ENCODE measurements around the gene MEIS1. TPM values are rescaled to one million over a fixed set of nuclear protein-coding genes. Genes with fewer than 3 reads are reported as not detected.

MEIS1 gene
- total RNA-seq, 1 experiment from 2014 or later, result 0.66 TPM

DNA sequence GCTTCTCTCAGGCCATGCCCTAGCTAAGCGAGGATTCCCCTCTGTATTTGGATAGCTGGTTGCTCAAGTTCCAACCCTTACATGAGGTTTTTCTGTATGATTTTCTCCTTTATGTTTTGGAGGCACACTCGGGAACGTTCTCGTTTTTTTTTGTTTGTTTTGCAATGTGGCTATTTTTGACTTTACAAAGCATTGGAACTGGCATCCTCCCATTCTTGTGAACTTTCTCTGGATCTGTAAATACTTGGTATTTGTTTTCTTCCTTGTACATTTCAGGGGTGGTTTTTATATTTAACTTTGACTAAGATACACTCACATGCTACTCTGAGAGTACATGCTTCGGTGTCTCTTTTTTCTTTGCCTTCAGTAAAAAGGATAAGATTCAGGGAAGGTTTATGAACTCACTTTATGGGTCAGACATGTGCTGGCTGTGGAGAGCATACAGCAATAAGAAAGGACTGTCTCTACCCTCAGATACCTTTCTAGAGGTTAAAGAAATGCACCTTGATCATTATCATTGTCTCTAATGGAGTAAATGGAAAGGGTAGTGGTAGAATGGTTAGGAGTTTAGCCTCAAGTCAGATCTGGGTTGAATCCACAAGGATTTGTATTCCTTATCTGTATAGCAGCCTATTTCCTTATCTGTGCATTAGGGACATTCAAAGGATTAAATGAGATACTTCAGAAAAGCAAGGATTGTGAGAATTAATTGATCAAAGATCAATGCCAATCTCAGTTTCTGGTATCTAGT lies 61.9 kb downstream of the MEIS1 start:
- H4K91ac ChIP-seq (ENCODE audit: insufficient read length, low read depth, low read length), result no peak overlapping the region
- peaks cover 9% of the 10 kb centered on the region for H3K4me1 ChIP-seq (ENCODE audit: insufficient read depth, low read length)
- no peaks in the 10 kb centered on the region for H3K79me2 ChIP-seq (ENCODE audit: insufficient read depth, low read length)
- H3K27ac Mint-ChIP-seq, result no peak overlapping the region; a peak in 1 of 7 replicates
- H2BK20ac ChIP-seq (ENCODE audit: low read depth, low read length, poor library complexity, severe bottlenecking), result no peak overlapping the region
- H2AK5ac ChIP-seq (ENCODE audit: insufficient read length, low read length), result no peak overlapping the region
- no peaks in the 10 kb centered on the region for H4K20me1 ChIP-seq (ENCODE audit: control insufficient read depth, insufficient read depth, insufficient read length)
- H2BK15ac ChIP-seq (ENCODE audit: low read depth, low read length), result no peak overlapping the region
- no peak overlapping the region for H3K56ac ChIP-seq (ENCODE audit: insufficient read length, low read depth, low read length)
- no peak overlapping the region for H2AFZ ChIP-seq (ENCODE audit: low read length)
- no peaks in the 10 kb centered on the region for H3K23me2 ChIP-seq (ENCODE audit: insufficient read length, low read depth, low read length, poor library complexity, severe bottlenecking)
- H3K18ac ChIP-seq (ENCODE audit: insufficient read length, low read depth, low read length), result no peak overlapping the region
- no peak overlapping the region for H2BK5ac ChIP-seq (ENCODE audit: insufficient read length, low read length)
- H3K27ac ChIP-seq (ENCODE audit: insufficient read length, low read depth, low read length), result no peak overlapping the region
- no peaks in the 10 kb centered on the region for H3K9me3 ChIP-seq (ENCODE audit: control insufficient read depth, low read depth, low read length)
- no peak overlapping the region for H3K4ac ChIP-seq (ENCODE audit: low read depth, low read length)
- no peak overlapping the region for H3K4me2 ChIP-seq (ENCODE audit: insufficient read depth, insufficient read length, low read length)
- no peak overlapping the region for H3K4me3 Mint-ChIP-seq
- no peak for DNase-seq
- no peak for TF ChIP-seq CTCF (conservative IDR thresholded peaks at IDR 0.05)
- no peaks in the 10 kb centered on the region for H3K36me3 Mint-ChIP-seq (ENCODE audit: insufficient read depth in 1 of 3, low read depth in 3 of 3)
- H3K4me1 Mint-ChIP-seq, result peaks cover 36% of the 10 kb centered on the region in 2 experiments
- no peak overlapping the region for H2BK120ac ChIP-seq (ENCODE audit: low read depth, low read length, poor library complexity, severe bottlenecking)
- no peak overlapping the region for H3T11ph ChIP-seq (ENCODE audit: low read length)
- H2BK12ac ChIP-seq (ENCODE audit: insufficient read length, low read depth, low read length), result no peak overlapping the region
- H3K27me3 ChIP-seq (ENCODE audit: insufficient read depth, low read length), result no peaks in the 10 kb centered on the region
- H3K23ac ChIP-seq (ENCODE audit: insufficient read length, low read depth, low read length), result no peak overlapping the region
- H3K27me3 Mint-ChIP-seq (ENCODE audit: low read depth), result peaks cover 5% of the 10 kb centered on the region
- H4K5ac ChIP-seq (ENCODE audit: insufficient read length, low read depth, low read length), result no peak overlapping the region
- no peak overlapping the region for H4K8ac ChIP-seq (replicated peaks; ENCODE audit: insufficient read length, low read depth, low read length)
- no peak overlapping the region for H3K9ac ChIP-seq (ENCODE audit: extremely low read depth, insufficient read length, low read length)
- H3K9me3 Mint-ChIP-seq, result no peaks in the 10 kb centered on the region
- no CpG with 5 or more reads among the region's 5 CpGs for WGBS (ENCODE audit: extremely low coverage, insufficient read length, low lambda C conversion rate)
- H3K79me1 ChIP-seq (ENCODE audit: insufficient read depth, low read depth, low read length, poor library complexity, severe bottlenecking), result no peaks in the 10 kb centered on the region
- H3K14ac ChIP-seq (ENCODE audit: insufficient read depth, low read length), result no peak overlapping the region

Data from H9 (cell line).